ENCODE results near the gene NRXN3.

DNA sequence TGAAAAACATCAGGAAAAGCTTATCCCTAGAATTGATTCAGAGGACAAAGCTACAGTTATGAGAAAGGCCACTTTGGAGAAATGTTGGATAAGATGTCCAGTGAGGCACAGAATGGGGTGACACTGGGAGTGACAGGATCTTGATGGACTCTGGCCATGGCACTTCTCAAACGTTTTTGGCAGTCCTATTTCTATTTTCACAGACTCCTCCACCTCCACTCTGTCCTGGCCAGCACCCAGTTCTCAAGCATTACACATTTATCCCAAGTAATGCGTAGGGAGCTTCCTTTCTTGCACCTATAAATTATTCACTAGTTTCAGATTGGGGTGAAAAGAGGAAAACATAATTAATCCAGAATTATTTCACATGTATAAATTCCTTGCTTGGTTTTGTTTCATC lies 727.3 kb downstream of the NRXN3 start:
- no peak for TF ChIP-seq EZH2phosphoT487 (IDR thresholded peaks at IDR 0.05; ENCODE audit: insufficient read depth, low read depth)
- TF ChIP-seq EZH2 (IDR thresholded peaks at IDR 0.05; ENCODE audit: insufficient read depth, poor library complexity, severe bottlenecking), result no peak
